Heart left ventricle (tissue), 16 donors: Measurements from ENCODE around the gene PTPRM. TPM values are rescaled to one million over a fixed set of nuclear protein-coding genes. Genes with fewer than 3 reads are reported as not detected.

Experiments used
- ATAC-seq, 4 donors: fragments of 200-7000 bp; cut with Tn5 transposase; one replicate each; pipeline ENCODE4 v1.9.1; 2020 to 2022; ENCODE audit warnings: moderate library complexity in 4 of 4, mild to moderate bottlenecking in 3 of 4, moderate number of reproducible peaks in 1 of 4
- DNase-seq, 5 donors: peaks; one replicate each; pipeline ENCODE4 v3.0.0-alpha.2; 2020
- H3K27ac ChIP-seq, 12 donors: fragments of 200-600 bp; sonication (generic) in 4 of 12; one replicate each; pipeline versions ENCODE4 v1.5.0 to v1.8.0; 2016 to 2022; ENCODE audit warnings: mild to moderate bottlenecking in 2 of 12
- H3K27me3 ChIP-seq, 9 donors: fragments of 200-600 bp; sonication (generic) in 2 of 9; one replicate each; pipeline versions ENCODE4 v1.5.1 to v1.8.0; 2016 to 2022; ENCODE audit warnings: mild to moderate bottlenecking in 3 of 9
- H3K36me3 ChIP-seq, 9 donors: fragments of 200-600 bp; sonication (generic) in 2 of 9; one replicate each; pipeline versions ENCODE4 v1.5.0 to v1.8.0; 2018 to 2022; ENCODE audit warnings: mild to moderate bottlenecking in 2 of 9
- H3K4me1 ChIP-seq, 12 donors: fragments of 200-600 bp; sonication (generic) in 4 of 12; one replicate each; pipeline versions ENCODE4 v1.5.0 to v1.8.0; 2016 to 2022; ENCODE audit warnings: mild to moderate bottlenecking in 3 of 12
- H3K4me3 ChIP-seq, 12 donors: fragments of 200-600 bp; sonication (generic) in 4 of 12; one replicate each; pipeline versions ENCODE4 v1.5.0 to v1.8.0; 2017 to 2022; ENCODE audit warnings: mild to moderate bottlenecking in 9 of 12, moderate library complexity in 4 of 12
- H3K9me3 ChIP-seq, 12 donors: fragments of 200-600 bp; sonication (generic) in 4 of 12; one replicate each; pipeline versions ENCODE4 v1.5.0 to v1.8.0; 2016 to 2022; ENCODE audit warnings: mild to moderate bottlenecking in 1 of 12
- POLR2A ChIP-seq, 2 donors: fragments of 450-650 bp; IDR thresholded peaks; one replicate each; pipeline ENCODE4 v1.6.1; 2017; ENCODE audit warnings: antibody characterized with exemption in 2 of 2, mild to moderate bottlenecking in 2 of 2, moderate library complexity in 2 of 2
- WGBS, 4 donors: extraction: QIAGEN DNeasy Blood & Tissue Kit in 2 of 4; methylation state at CpG; one replicate each; pipeline versions ENCODE4 v1.1.5 to v1.1.7; 2013 to 2018; 5-methylcytosine and 5-hydroxymethylcytosine counted together
- intact Hi-C, 10 donors: fragments of 100-400 bp; cut with DNase I; formaldehyde crosslinking; loops; one replicate each; pipeline versions ENCODE4 v1.11.1 to v1.14.2; 2022
- polyA plus RNA-seq, 2 donors: library from polyadenylated mRNA; stranded (reverse); fragments of 200-250 nt; gene quantifications; one replicate each; pipeline ENCODE4 v1.2.3, GENCODE V29; 2013
- total RNA-seq, 9 donors: library from RNA; depleted of rRNA in 2 of 9; stranded (reverse); fragments of >200 nt in 2 of 9; fragmentation: NEBNext Ultra II Directional in 3 of 9; extraction: Animal tissue kit (Norgen Biotek cat#: 25700) in 3 of 9; gene quantifications; one replicate each; pipeline versions ENCODE4 v1.1.0 to v1.2.4, GENCODE V29; 2016 to 2023
- TF ChIP-seq, protein P1 (sequence below), 12 donors: fragments of 200-600 bp; sonication (generic) in 4 of 12; IDR thresholded peaks; one replicate each; pipeline versions ENCODE4 v1.5.0 to v1.8.0; 2018 to 2022; ENCODE audit warnings: antibody characterized with exemption in 12 of 12, mild to moderate bottlenecking in 5 of 12
- donor health status: ischemic (EF 13 %, LVEDD 7.1; RV severe dilation, severe dysfunction).
- donor health status: healthy with polysubstance abuse.
- donor health status: DM: no; HTN: yes; CAD: no.
- donor health status: DM: no; HTN: no; CAD: no.
- donor health status: ischemic (EF 25% LVEDD 6.9; RV normal size, moderate dysfunction).
- donor health status: ischemic (EF 25% LVEDD 5.7; RV mildly dilated, moderate dysfunction).
- donor health status: healthy.
- donor health status: DM: yes; HTN: yes; CAD: no.
- donor health status: ischemic (EF 35%, LVEDD 5.7; RV mildly dilated, moderate dysfunction).
- donor health status: nonischemic (EF 11% LVEDD 7.7; RV severe dilation, severe dysfunction).
- donor health status: DM: yes; HTN: yes; CAD: no.
- donor health status: PGD.
- donor health status: ischemic (EF 29% LVEDD 5.4; RV normal size, mild dysfunction).
- donor health status: nonischemic (EF 23%, LVEDD 6.1; RV moderate dilation, normal function).

Gene PTPRM
- total and polyA plus RNA-seq, 11 donors: 93.8 to 186 (median 123) TPM

DNA sequence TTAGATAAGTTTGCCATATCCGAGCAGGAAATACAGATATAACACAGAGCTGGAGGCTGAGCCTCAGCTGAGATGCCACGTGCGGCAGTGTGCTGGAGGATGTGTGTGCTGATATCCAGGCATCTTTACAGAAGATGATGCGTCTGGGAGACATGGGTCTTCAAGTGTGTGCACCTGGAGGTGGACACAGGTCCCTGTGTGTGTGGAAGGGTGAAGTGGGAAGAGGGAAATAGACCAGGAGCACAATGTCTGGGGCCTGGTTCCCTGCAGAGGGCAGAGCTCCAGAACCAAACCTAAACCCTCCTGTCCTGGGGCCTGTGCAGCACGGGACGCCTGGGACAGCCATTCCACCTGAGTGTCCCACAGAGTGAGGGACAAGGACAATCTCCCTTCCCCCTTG is 861.8 kb downstream of the PTPRM start:
- H3K4me3 ChIP-seq: no peak overlapping the region
- ATAC-seq (no peak), DNase-seq (no peak)
- no peaks in the 10 kb centered on the region for H3K36me3 ChIP-seq
- H3K27me3 ChIP-seq: no peaks in the 10 kb centered on the region
- no peak overlapping the region for H3K27ac ChIP-seq
- H3K4me1 ChIP-seq: no peaks in the 10 kb centered on the region
- TF ChIP-seq, protein P1, sequence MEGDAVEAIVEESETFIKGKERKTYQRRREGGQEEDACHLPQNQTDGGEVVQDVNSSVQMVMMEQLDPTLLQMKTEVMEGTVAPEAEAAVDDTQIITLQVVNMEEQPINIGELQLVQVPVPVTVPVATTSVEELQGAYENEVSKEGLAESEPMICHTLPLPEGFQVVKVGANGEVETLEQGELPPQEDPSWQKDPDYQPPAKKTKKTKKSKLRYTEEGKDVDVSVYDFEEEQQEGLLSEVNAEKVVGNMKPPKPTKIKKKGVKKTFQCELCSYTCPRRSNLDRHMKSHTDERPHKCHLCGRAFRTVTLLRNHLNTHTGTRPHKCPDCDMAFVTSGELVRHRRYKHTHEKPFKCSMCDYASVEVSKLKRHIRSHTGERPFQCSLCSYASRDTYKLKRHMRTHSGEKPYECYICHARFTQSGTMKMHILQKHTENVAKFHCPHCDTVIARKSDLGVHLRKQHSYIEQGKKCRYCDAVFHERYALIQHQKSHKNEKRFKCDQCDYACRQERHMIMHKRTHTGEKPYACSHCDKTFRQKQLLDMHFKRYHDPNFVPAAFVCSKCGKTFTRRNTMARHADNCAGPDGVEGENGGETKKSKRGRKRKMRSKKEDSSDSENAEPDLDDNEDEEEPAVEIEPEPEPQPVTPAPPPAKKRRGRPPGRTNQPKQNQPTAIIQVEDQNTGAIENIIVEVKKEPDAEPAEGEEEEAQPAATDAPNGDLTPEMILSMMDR (IDR thresholded peaks at IDR 0.05): no peak
- TF ChIP-seq POLR2A (IDR thresholded peaks at IDR 0.05): no peak
- intact Hi-C loops: no loop called here
- WGBS, 4 donors: 73 to 82% (median 80%) methylated on average over 6 of the region's 6 CpGs
- H3K9me3 ChIP-seq: no peaks in the 10 kb centered on the region

DNA sequence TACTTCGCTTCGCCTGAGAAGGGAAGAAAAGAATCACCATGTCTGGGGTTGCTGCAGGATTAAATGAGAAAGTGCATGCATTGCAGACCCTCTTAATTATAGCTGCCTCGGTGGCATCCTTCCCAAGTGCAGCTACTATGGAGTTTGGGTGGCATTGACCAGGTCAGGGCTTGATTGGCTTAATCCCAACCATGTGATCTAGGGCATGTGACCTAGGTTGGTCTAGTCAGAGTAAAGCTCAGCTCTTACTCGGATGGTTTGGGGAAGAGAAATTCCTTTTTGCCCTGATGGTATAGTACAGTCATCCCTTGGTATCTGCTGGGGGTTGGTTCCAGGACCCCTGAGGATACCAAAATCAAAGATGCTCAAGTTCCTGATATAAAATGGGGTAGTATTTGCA is 863.9 kb downstream of the PTPRM start:
- Histone ChIP-seq H3K4me1 (no peaks in the 10 kb centered on the region), H3K4me3 (no peak overlapping the region), H3K9me3 (no peaks in the 10 kb centered on the region), H3K36me3 (no peaks in the 10 kb centered on the region), H3K27ac (no peak overlapping the region), H3K27me3 (no peaks in the 10 kb centered on the region)
- TF ChIP-seq POLR2A (IDR thresholded peaks at IDR 0.05): no peak
- TF ChIP-seq, protein P1 (IDR thresholded peaks at IDR 0.05): no peak
- 78 to 94% (median 84%) methylated on average over 4 of the region's 4 CpGs for WGBS, 4 donors
- ATAC-seq: no peak
- no peak for DNase-seq
- intact Hi-C loops: no loop called here

DNA sequence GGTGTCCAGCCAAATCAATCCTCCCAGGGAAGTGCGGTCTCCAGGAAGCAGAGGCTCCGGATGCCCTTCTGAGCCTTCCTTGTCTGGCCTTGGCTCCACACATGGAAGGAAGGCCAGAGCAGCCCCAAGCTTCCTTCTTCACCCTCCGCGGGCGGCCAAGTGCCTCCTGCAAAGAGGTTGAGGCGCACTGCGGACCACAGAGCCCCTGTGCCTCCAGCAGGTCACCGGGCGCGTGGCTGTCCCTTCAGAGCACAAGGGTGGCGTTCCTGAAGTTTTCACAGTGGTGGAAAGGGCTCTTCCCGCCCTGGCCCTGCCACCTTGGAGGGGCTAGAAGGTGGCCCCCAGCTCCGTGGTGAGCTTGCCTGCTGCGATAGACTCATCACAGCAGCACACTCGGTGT is 866.2 kb downstream of the PTPRM start:
- DNase-seq: no peak
- no peaks in the 10 kb centered on the region for H3K36me3 ChIP-seq
- H3K4me3 ChIP-seq: no peak overlapping the region
- H3K27ac ChIP-seq: no peak overlapping the region
- ATAC-seq: no peak
- H3K4me1 ChIP-seq: no peaks in the 10 kb centered on the region
- H3K9me3 ChIP-seq: no peaks in the 10 kb centered on the region
- intact Hi-C loops: no loop called here
- H3K27me3 ChIP-seq: no peaks in the 10 kb centered on the region
- TF ChIP-seq POLR2A (IDR thresholded peaks at IDR 0.05): no peak
- TF ChIP-seq, protein P1 (IDR thresholded peaks at IDR 0.05): no peak
- WGBS, 4 donors: 76 to 83% (median 80%) methylated on average over 14 to 15 of the region's 15 CpGs

DNA sequence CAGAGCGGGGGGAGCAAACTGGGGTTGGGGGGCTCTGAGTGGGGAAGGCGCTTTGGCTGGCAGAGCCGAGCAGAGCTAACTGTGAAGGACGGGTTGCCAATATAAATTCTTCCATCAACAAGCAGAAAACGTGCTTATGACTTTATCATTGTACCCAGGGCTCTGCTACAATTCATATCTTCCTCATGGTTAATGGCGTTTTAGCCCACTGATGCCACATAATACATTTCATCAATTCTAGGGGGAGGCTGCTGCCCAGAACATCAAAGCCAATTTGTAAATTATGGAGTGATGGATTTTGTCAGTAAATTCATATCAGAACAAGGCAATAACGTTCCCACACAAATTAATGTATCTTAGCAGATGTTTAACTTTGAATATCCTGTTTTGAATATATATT is 866.7 kb downstream of the PTPRM start:
- H3K27me3 ChIP-seq: no peaks in the 10 kb centered on the region
- ATAC-seq: no peak
- TF ChIP-seq, protein P1 (IDR thresholded peaks at IDR 0.05): no peak
- no peak for TF ChIP-seq POLR2A (IDR thresholded peaks at IDR 0.05)
- intact Hi-C loops: no loop called here
- H3K9me3 ChIP-seq: peaks cover 0 to 4% (median 0%) of the 10 kb centered on the region in 12 donors
- 83 to 88% (median 87%) methylated on average over 7 of the region's 7 CpGs for WGBS, 4 donors
- no peak overlapping the region for H3K27ac ChIP-seq
- no peaks in the 10 kb centered on the region for H3K4me1 ChIP-seq
- no peak overlapping the region for H3K4me3 ChIP-seq
- no peaks in the 10 kb centered on the region for H3K36me3 ChIP-seq
- DNase-seq: no peak
